Endothelial cell of umbilical vein (primary cell): ENCODE results near the gene PPP1R8. TPM values are rescaled to one million over a fixed set of nuclear protein-coding genes. Genes with fewer than 3 reads are reported as not detected.
A peak's percentile ranks its signal among the peaks of the same experiment; 100 is the strongest.
"Not testable (repeated sequence)": the region's sequence is repeated elsewhere in the genome, so short reads cannot be mapped to it uniquely, and the experiment has no call there.

Experiments used
- BruUV-seq: library from RNA; stranded (reverse); fragments of 400-500 nt; replicated peaks from 2 replicates; lab custom pipeline; 2021; lab: Mats Ljungman, UMichigan
- CTCF ChIA-PET: fragments of 300-600, 350-600 bp; sonication (Branson Sonifier 250); formaldehyde crosslinking; loops from one replicate; lab custom pipeline; 2021; ENCODE audit warnings: antibody characterized with exemption, inconsistent platforms; lab: Charles Lee
- POLR2A ChIA-PET: fragments of 300-600, 350-600 bp; sonication (Branson Sonifier 250); formaldehyde crosslinking; loops from one replicate; lab custom pipeline; 2021; ENCODE audit warnings: antibody characterized with exemption, inconsistent platforms; lab: Charles Lee
- DNase-seq: peaks from one replicate; pipeline ENCODE4 v3.0.0-alpha.2; 2011; ENCODE audit warnings: low read depth, low spot score
- FAIRE-seq: peaks from 2 replicates; lab custom pipeline; 2011; peaks lifted over from hg19 to GRCh38; lab: Jason Lieb, UNC
- H2AFZ ChIP-seq: 2 replicates; pipeline ENCODE4 v1.6.0; 2012; ENCODE audit warnings: low read depth, low read length, control low read depth, inconsistent platforms
- H3K27ac ChIP-seq: 2 replicates; pipeline ENCODE4 v1.5.1; 2011; ENCODE audit warnings: low read depth, mild to moderate bottlenecking, control low read depth, low read length, moderate library complexity; ENCODE audit not compliant: insufficient read depth
- H3K27me3 ChIP-seq, 2 experiments: 2 replicates each; pipeline versions ENCODE4 v1.6.0 to v1.6.1; 2011; ENCODE audit warnings: low read length in 2 of 2, mixed read lengths in 1 of 2; ENCODE audit not compliant: control insufficient read depth in 2 of 2, insufficient read depth in 2 of 2
- H3K36me3 ChIP-seq, 2 experiments: 2 replicates in 1 of 2; 3 replicates in 1 of 2; pipeline ENCODE4 v1.5.1; 2011; ENCODE audit warnings: low read length in 2 of 2, mild to moderate bottlenecking in 1 of 2, moderate library complexity in 1 of 2; ENCODE audit not compliant: control insufficient read depth in 2 of 2, insufficient read depth in 2 of 2; ENCODE audit errors: extremely low read depth in 1 of 2
- H3K4me1 ChIP-seq: 3 replicates; pipeline ENCODE4 v1.5.1; 2011; ENCODE audit warnings: mild to moderate bottlenecking, low read length; ENCODE audit not compliant: control insufficient read depth, insufficient read depth; ENCODE audit errors: extremely low read depth
- H3K4me2 ChIP-seq: 2 replicates; pipeline ENCODE4 v1.6.1; 2011; ENCODE audit warnings: low read length, control low read depth, mixed read lengths; ENCODE audit not compliant: insufficient read depth
- H3K4me3 ChIP-seq, 3 experiments: fragments of 200-600 bp in 1 of 3; sonication (generic), shearing (Covaris generic) in 1 of 3; replicated peaks in 1 of 3; 2 replicates each; pipeline ENCODE4 v1.5.1; 2011 to 2016; ENCODE audit warnings: control low read depth in 3 of 3, low read length in 3 of 3, mild to moderate bottlenecking in 2 of 3, inconsistent platforms in 1 of 3, low read depth in 1 of 3, moderate library complexity in 1 of 3; ENCODE audit not compliant: insufficient read depth in 1 of 3
- H3K79me2 ChIP-seq: 2 replicates; pipeline ENCODE4 v1.6.0; 2012; ENCODE audit warnings: low read length, inconsistent platforms; ENCODE audit not compliant: control insufficient read depth, insufficient read depth
- H3K9ac ChIP-seq: replicated peaks from 2 replicates; pipeline ENCODE3; 2011; ENCODE audit warnings: low read length, control low read depth; ENCODE audit not compliant: insufficient read depth; ENCODE audit errors: extremely low read depth
- H3K9me1 ChIP-seq: replicated peaks from 3 replicates; pipeline ENCODE4 v1.6.0; 2011; ENCODE audit warnings: mild to moderate bottlenecking, low read length; ENCODE audit not compliant: control insufficient read depth, insufficient read depth; ENCODE audit errors: extremely low read depth
- H3K9me3 ChIP-seq: replicated peaks from 2 replicates; pipeline ENCODE4 v1.5.1; 2012; ENCODE audit warnings: low read length, inconsistent platforms; ENCODE audit not compliant: control insufficient read depth, insufficient read depth
- H4K20me1 ChIP-seq: replicated peaks from 2 replicates; pipeline ENCODE3; 2011; ENCODE audit warnings: mild to moderate bottlenecking, low read length; ENCODE audit not compliant: control insufficient read depth, insufficient read depth; ENCODE audit errors: extremely low read depth
- EZH2 ChIP-seq: IDR thresholded peaks from 2 replicates; pipeline ENCODE4 v1.6.1; 2012; ENCODE audit warnings: borderline replicate concordance, low read depth, mild to moderate bottlenecking, moderate library complexity, low read length, inconsistent platforms; ENCODE audit not compliant: severe bottlenecking
- FOS ChIP-seq: IDR thresholded peaks from 2 replicates; pipeline ENCODE4 v1.6.1; 2011; ENCODE audit warnings: mild to moderate bottlenecking, low read length, moderate library complexity, borderline replicate concordance; ENCODE audit not compliant: insufficient read depth
- GATA2 ChIP-seq: IDR thresholded peaks from 2 replicates; pipeline ENCODE4 v1.7.0; 2011; ENCODE audit warnings: low read depth, mild to moderate bottlenecking, moderate library complexity, mixed read lengths, low read length; ENCODE audit not compliant: insufficient read length, insufficient read depth
- JUN ChIP-seq: IDR thresholded peaks from 2 replicates; pipeline ENCODE4 v1.6.1; 2011; ENCODE audit warnings: borderline replicate concordance, low read depth; ENCODE audit not compliant: insufficient read length, insufficient read depth
- MAX ChIP-seq: IDR thresholded peaks from 2 replicates; pipeline ENCODE4 v1.6.1; 2011; ENCODE audit not compliant: insufficient read depth, insufficient read length
- MYC ChIP-seq: IDR thresholded peaks from one replicate; pipeline ENCODE4 v1.6.1; 2011; ENCODE audit warnings: mild to moderate bottlenecking, low read depth, low read length
- POLR2A ChIP-seq: IDR thresholded peaks from 2 replicates; pipeline ENCODE4 v1.6.1; 2012; ENCODE audit warnings: low read depth, mild to moderate bottlenecking, control low read depth, low read length
- POLR2AphosphoS5 ChIP-seq: IDR thresholded peaks from 2 replicates; pipeline ENCODE4 v1.6.1; 2012; ENCODE audit warnings: low read depth, mild to moderate bottlenecking, control low read depth, low read length, moderate library complexity; ENCODE audit not compliant: insufficient read depth
- dilution Hi-C: fragments of 300-500 bp; cut with MboI; formaldehyde crosslinking; loops from one replicate; pipeline ENCODE4 v1.15.0; 2019; ENCODE audit warnings: low sequenced_read_pairs; ENCODE audit not compliant: extremely low pct_ligation_motif_present
- intact Hi-C: fragments of 100-400 bp; cut with micrococcal nuclease; formaldehyde crosslinking; loops from one replicate; pipeline ENCODE4 v1.10.0; 2022
- polyA plus RNA-seq, 4 experiments: library from polyadenylated mRNA; depleted of rRNA in 3 of 4; stranded (reverse) in 3 of 4; unstranded in 1 of 4; fragments of >200 nt; gene quantifications; 2 replicates each; pipeline versions ENCODE4 v1.2.1 to v1.2.3, GENCODE V29; 2011 to 2012; ENCODE audit warnings: missing spikeins in 1 of 4
- total RNA-seq: library from RNA; stranded (reverse); gene quantifications from 2 replicates; pipeline ENCODE4 v1.2.3, GENCODE V29; 2021
- TF ChIP-seq, protein P1 (sequence below), 2 donors: IDR thresholded peaks; 1 replicate in 1 of 2; 2 replicates in 1 of 2; pipeline ENCODE4 v1.5.1; 2011; ENCODE audit warnings: low read length in 2 of 2, mild to moderate bottlenecking in 2 of 2, moderate library complexity in 2 of 2, control low read depth in 1 of 2, inconsistent platforms in 1 of 2, low read depth in 1 of 2; ENCODE audit not compliant: insufficient read depth in 1 of 2; ENCODE audit errors: extremely low read depth in 1 of 2

PPP1R8 gene
- total and polyA plus RNA-seq, 2 donors (not counting 3 experiments of a cell fraction or from before 2014, with no cell fraction given): 39.0 to 48.5 TPM

GRCh38 chr1:27807385-27807784 lies 23.2 kb upstream of the PPP1R8 start:
- Histone ChIP-seq H4K20me1 (no peaks in the 10 kb centered on the region), H2AFZ (no peak overlapping the region), H3K4me3 (no peak overlapping the region), H3K27me3 (no peaks in the 10 kb centered on the region), H3K4me1 (no peaks in the 10 kb centered on the region), H3K9ac (no peak overlapping the region), H3K4me2 (no peak overlapping the region), H3K9me1 (no peaks in the 10 kb centered on the region), H3K9me3 (no peaks in the 10 kb centered on the region), H3K36me3 (peaks cover 6 to 32% of the 10 kb centered on the region in 2 experiments), H3K27ac (no peak overlapping the region), H3K79me2 (no peaks in the 10 kb centered on the region)
- ChIA-PET POLR2A (interaction anchor here (1.1 kb wide), 1 partner anchor 35 kb away, joined by 4 read pairs; the partner anchor contains the start of gene STX12), CTCF (no interaction called here)
- dilution Hi-C loops (no loop called here), intact Hi-C loops (no loop called here)
- TF ChIP-seq FOS: no peak
- no peak for TF ChIP-seq EZH2
- no peak for TF ChIP-seq MYC
- no peak for TF ChIP-seq MAX
- no peak for TF ChIP-seq POLR2A
- TF ChIP-seq, protein P1, sequence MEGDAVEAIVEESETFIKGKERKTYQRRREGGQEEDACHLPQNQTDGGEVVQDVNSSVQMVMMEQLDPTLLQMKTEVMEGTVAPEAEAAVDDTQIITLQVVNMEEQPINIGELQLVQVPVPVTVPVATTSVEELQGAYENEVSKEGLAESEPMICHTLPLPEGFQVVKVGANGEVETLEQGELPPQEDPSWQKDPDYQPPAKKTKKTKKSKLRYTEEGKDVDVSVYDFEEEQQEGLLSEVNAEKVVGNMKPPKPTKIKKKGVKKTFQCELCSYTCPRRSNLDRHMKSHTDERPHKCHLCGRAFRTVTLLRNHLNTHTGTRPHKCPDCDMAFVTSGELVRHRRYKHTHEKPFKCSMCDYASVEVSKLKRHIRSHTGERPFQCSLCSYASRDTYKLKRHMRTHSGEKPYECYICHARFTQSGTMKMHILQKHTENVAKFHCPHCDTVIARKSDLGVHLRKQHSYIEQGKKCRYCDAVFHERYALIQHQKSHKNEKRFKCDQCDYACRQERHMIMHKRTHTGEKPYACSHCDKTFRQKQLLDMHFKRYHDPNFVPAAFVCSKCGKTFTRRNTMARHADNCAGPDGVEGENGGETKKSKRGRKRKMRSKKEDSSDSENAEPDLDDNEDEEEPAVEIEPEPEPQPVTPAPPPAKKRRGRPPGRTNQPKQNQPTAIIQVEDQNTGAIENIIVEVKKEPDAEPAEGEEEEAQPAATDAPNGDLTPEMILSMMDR (IDR thresholded peaks at IDR 0.05; ENCODE audit: extremely low read depth in 1 of 2, insufficient read depth in 1 of 2, low read depth in 1 of 2, low read length in 2 of 2): no peak
- no peak for TF ChIP-seq JUN
- TF ChIP-seq POLR2AphosphoS5: no peak
- no peak for TF ChIP-seq GATA2
- no TSS peak for BruUV-seq
- DNase-seq (no peak), FAIRE-seq (peak; percentile 31)

DNA sequence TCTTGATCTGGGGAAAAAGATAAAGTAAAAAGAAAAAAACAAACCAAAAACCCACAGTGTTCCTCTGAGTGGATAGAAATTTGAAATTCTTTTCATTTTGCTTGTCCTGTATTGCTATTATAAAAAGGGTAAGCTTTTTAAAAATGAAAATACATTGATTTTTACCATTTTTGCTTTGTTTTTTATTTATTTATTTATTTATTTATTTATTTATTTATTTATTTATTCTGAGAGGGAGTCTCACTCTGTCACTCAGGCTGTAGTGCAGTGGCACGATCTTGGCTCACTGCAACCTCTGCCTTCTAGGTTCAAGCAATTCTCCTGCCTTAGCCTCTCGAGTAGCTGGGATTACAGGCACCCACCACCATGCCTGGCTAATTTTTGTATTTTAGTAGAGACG lies 22.5 kb upstream of the PPP1R8 start:
- H3K4me1 ChIP-seq, H3K9me1 ChIP-seq, DNase-seq, CTCF ChIA-PET, H3K79me2 ChIP-seq, H3K27ac ChIP-seq, H3K4me2 ChIP-seq, H2AFZ ChIP-seq, dilution Hi-C loops, H3K9ac ChIP-seq, H3K9me3 ChIP-seq, H4K20me1 ChIP-seq, BruUV-seq, intact Hi-C loops, H3K27me3 ChIP-seq, H3K4me3 ChIP-seq: not testable (repeated sequence)
- peak; percentile 46 for FAIRE-seq
- POLR2A ChIA-PET: interaction anchor here (0.7 to 1.1 kb wide), 2 partner anchors 33 to 36 kb away, joined by 3 to 4 read pairs; partner anchors contain the start of gene STX12
- peaks cover 5 to 32% of the 10 kb centered on the region in 2 experiments for H3K36me3 ChIP-seq
